PC-9 (cell line): Measurements from ENCODE around the gene NGEF. TPM values are rescaled to one million over a fixed set of nuclear protein-coding genes. Genes with fewer than 3 reads are reported as not detected.

Source experiments
- BruUV-seq: library from RNA; stranded (reverse); fragments of 400-500 nt; replicated peaks from 2 replicates; lab custom pipeline; 2021; lab: Mats Ljungman, UMichigan
- CTCF ChIA-PET: fragments of 300-600 bp; sonication (Branson Sonifier 250); formaldehyde crosslinking; loops from one replicate; lab custom pipeline; 2022; ENCODE audit warnings: antibody characterized with exemption; lab: Charles Lee
- POLR2A ChIA-PET: fragments of 300-600 bp; sonication (Branson Sonifier 250); formaldehyde crosslinking; loops from one replicate; lab custom pipeline; 2022; ENCODE audit warnings: antibody characterized with exemption; ENCODE audit not compliant: unreplicated experiment; lab: Charles Lee
- DNase-seq, 2 experiments: peaks; one replicate each; pipeline versions ENCODE4 v3.0.0 to v3.0.0-alpha.2; 2015 to 2022; ENCODE audit warnings: mixed read lengths in 1 of 2
- H2AFZ ChIP-seq: fragments of 200-600 bp; sonication (generic); 2 replicates; pipeline ENCODE4 v1.8.1; 2017; ENCODE audit warnings: antibody characterized with exemption
- H3F3A ChIP-seq: fragments of 200-600 bp; sonication (generic); 2 replicates; pipeline ENCODE4 v1.8.1; 2017; ENCODE audit warnings: antibody characterized with exemption, mild to moderate bottlenecking, low read depth; ENCODE audit not compliant: insufficient read depth
- H3K27ac ChIP-seq: fragments of 200-600 bp; sonication (generic); 2 replicates; pipeline ENCODE4 v1.6.1; 2016; ENCODE audit warnings: mixed run types
- H3K27me3 ChIP-seq: fragments of 200-600 bp; sonication (generic); 2 replicates; pipeline ENCODE4 v1.6.1; 2016; ENCODE audit warnings: low read depth, mixed run types; ENCODE audit not compliant: insufficient read depth
- H3K36me3 ChIP-seq: fragments of 200-600 bp; sonication (generic); 2 replicates; pipeline ENCODE4 v1.6.1; 2016; ENCODE audit warnings: low read depth, mixed run types
- H3K4me1 ChIP-seq: fragments of 200-600 bp; sonication (generic); replicated peaks from 2 replicates; pipeline ENCODE4 v1.6.1; 2016; ENCODE audit warnings: mixed run types; ENCODE audit not compliant: insufficient read depth
- H3K4me2 ChIP-seq: fragments of 200-600 bp; sonication (generic); 2 replicates; pipeline ENCODE4 v1.6.1; 2017; ENCODE audit warnings: mixed run types
- H3K4me3 ChIP-seq: fragments of 200-600 bp; sonication (generic); 2 replicates; pipeline ENCODE4 v1.6.1; 2016; ENCODE audit warnings: mixed run types
- H3K79me2 ChIP-seq: fragments of 200-600 bp; sonication (generic); 2 replicates; pipeline ENCODE4 v1.6.1; 2017; ENCODE audit warnings: low read depth, mixed run types
- H3K9me2 ChIP-seq: fragments of 200-600 bp; sonication (generic); 2 replicates; pipeline ENCODE4 v1.8.1; 2017; ENCODE audit warnings: mild to moderate bottlenecking; ENCODE audit not compliant: insufficient read depth
- H3K9me3 ChIP-seq: fragments of 200-600 bp; sonication (generic); 2 replicates; pipeline ENCODE4 v1.8.1; 2016; ENCODE audit warnings: low read depth; ENCODE audit not compliant: insufficient read depth
- H4K20me1 ChIP-seq: fragments of 200-600 bp; sonication (generic); 2 replicates; pipeline ENCODE4 v1.8.1; 2017; ENCODE audit not compliant: insufficient read depth
- EZH2 ChIP-seq: fragments of 200-600 bp; sonication (generic); IDR thresholded peaks from 2 replicates; pipeline ENCODE4 v1.8.0; 2017; ENCODE audit warnings: antibody characterized with exemption, low read depth
- intact Hi-C: fragments of 100-400 bp; cut with micrococcal nuclease; formaldehyde crosslinking; loops from one replicate; pipeline ENCODE4 v1.10.0; 2022; ENCODE audit not compliant: unreplicated experiment
- total RNA-seq: library from RNA; stranded (reverse); gene quantifications from 2 replicates; pipeline ENCODE4 v1.2.3, GENCODE V29; 2021
- TF ChIP-seq, protein P1 (sequence below): fragments of 200-600 bp; sonication (generic); conservative IDR thresholded peaks from 2 replicates; pipeline ENCODE4 v1.6.1; 2017; ENCODE audit warnings: mixed run types, antibody characterized with exemption, mild to moderate bottlenecking, moderate library complexity

The NGEF gene
- total RNA-seq, 1 experiment from 2014 or later, result 55.3 TPM

DNA sequence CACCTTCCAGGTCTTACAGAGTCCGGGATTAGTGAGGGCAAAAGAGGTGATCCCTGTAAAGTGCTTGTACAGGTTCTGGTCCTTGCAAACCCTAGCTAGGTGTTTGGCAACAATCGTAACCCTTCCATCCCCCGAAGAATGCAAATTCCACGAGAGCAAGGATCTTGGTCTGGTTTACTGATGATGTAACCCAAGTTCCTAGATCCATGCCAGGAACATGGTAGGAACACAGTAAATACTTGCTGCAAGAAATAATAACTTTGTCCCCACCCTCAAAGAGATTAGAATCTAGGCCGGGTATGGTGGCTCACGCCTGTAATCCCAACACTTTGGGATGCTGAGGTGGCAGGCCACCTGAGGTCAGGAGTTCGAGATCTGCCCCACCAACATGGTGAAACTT is 12.7 kb upstream of the NGEF start:
- no peaks in the 10 kb centered on the region for H3K79me2 ChIP-seq
- peaks cover 45% of the 10 kb centered on the region for H3K4me1 ChIP-seq
- intact Hi-C loops, result loop anchor here (1.0 to 5.0 kb wide), 8 partner anchors 37 to 222 kb away; no protein-coding TSS in a partner anchor
- no peaks in the 10 kb centered on the region for H3K27me3 ChIP-seq
- H4K20me1 ChIP-seq, result no peaks in the 10 kb centered on the region
- H3K9me2 ChIP-seq, result no peaks in the 10 kb centered on the region
- H2AFZ ChIP-seq, result no peak overlapping the region
- H3K4me3 ChIP-seq, result no peak overlapping the region
- DNase-seq, result peak in 1 of 2 experiments; percentile 45
- peak overlapping the region; percentile 56 for H3K4me2 ChIP-seq
- BruUV-seq, result no TSS peak
- no peaks in the 10 kb centered on the region for H3K36me3 ChIP-seq
- TF ChIP-seq, protein P1, sequence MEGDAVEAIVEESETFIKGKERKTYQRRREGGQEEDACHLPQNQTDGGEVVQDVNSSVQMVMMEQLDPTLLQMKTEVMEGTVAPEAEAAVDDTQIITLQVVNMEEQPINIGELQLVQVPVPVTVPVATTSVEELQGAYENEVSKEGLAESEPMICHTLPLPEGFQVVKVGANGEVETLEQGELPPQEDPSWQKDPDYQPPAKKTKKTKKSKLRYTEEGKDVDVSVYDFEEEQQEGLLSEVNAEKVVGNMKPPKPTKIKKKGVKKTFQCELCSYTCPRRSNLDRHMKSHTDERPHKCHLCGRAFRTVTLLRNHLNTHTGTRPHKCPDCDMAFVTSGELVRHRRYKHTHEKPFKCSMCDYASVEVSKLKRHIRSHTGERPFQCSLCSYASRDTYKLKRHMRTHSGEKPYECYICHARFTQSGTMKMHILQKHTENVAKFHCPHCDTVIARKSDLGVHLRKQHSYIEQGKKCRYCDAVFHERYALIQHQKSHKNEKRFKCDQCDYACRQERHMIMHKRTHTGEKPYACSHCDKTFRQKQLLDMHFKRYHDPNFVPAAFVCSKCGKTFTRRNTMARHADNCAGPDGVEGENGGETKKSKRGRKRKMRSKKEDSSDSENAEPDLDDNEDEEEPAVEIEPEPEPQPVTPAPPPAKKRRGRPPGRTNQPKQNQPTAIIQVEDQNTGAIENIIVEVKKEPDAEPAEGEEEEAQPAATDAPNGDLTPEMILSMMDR, result no peak
- TF ChIP-seq EZH2, result no peak
- POLR2A ChIA-PET, result interaction anchor here (0.6 to 0.7 kb wide), 3 partner anchors 57 to 169 kb away, joined by 4 to 7 read pairs (median 5); no protein-coding TSS in a partner anchor
- no peaks in the 10 kb centered on the region for H3K9me3 ChIP-seq
- CTCF ChIA-PET, result interaction anchor here (0.7 to 1.0 kb wide), 2 partner anchors 28 to 198 kb away, joined by 3 to 5 read pairs; no protein-coding TSS in a partner anchor
- peaks cover 45% of the 10 kb centered on the region for H3F3A ChIP-seq
- peak overlapping the region; percentile 72 for H3K27ac ChIP-seq

DNA sequence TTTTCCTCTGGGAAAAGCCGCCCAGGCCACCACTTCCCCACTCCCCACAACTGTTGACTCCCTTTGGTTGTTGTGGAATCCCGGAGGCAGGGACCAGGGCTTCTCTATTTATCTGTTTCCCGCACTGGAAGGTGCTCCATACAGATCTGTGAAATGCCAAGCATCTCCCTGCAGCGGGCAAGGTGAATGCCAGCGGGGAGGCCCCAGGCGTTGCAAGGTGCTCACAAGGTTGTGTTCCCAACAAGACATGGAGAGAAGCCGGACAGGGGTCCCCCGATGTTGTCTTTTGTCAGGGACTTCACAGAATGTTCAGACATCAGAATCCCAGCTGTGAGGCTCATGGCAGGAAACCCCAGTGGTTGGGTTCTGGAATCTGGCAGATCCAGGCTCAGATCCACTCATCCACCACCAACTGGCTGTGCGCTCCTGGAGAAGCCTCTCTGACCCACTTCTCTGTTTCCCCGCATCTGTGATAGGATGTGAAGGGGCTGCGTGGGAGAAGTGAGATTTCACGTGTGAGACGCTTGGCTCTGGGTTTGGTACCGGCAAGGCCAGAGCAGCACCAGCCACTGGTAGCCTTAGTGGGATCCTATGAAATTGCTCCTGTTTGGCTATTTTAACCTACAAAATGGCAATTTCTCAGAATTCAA is 10.8 kb upstream of the NGEF start:
- H3F3A ChIP-seq, result peaks cover 45% of the 10 kb centered on the region
- intact Hi-C loops, result no loop called here
- DNase-seq, result no peak
- H3K79me2 ChIP-seq, result no peaks in the 10 kb centered on the region
- TF ChIP-seq, protein P1, result no peak
- TF ChIP-seq EZH2, result no peak
- H3K36me3 ChIP-seq, result no peaks in the 10 kb centered on the region
- no peak overlapping the region for H3K4me2 ChIP-seq
- H3K9me3 ChIP-seq, result peaks cover 2% of the 10 kb centered on the region; the same call in 1 of the 2 replicates
- no peak overlapping the region for H2AFZ ChIP-seq
- no peaks in the 10 kb centered on the region for H4K20me1 ChIP-seq
- no peak overlapping the region for H3K4me3 ChIP-seq
- CTCF ChIA-PET, result no interaction called here
- H3K27me3 ChIP-seq, result no peaks in the 10 kb centered on the region
- H3K9me2 ChIP-seq, result no peaks in the 10 kb centered on the region
- no peak overlapping the region for H3K27ac ChIP-seq
- peaks cover 45% of the 10 kb centered on the region for H3K4me1 ChIP-seq
- POLR2A ChIA-PET, result interaction anchor here (0.5 kb wide), 1 partner anchor 170 kb away, joined by 3 read pairs; no protein-coding TSS in a partner anchor
- no TSS peak for BruUV-seq

- H3K27ac ChIP-seq, result peak overlapping the region; percentile 16
- BruUV-seq, result TSS peak; percentile 57
- no peak overlapping the region for H3K4me3 ChIP-seq
- H2AFZ ChIP-seq, result no peak overlapping the region
- TF ChIP-seq EZH2, result no peak
- TF ChIP-seq, protein P1, result no peak
- H3K9me2 ChIP-seq, result no peaks in the 10 kb centered on the region
- CTCF ChIA-PET, result interaction anchor here (0.6 kb wide), 1 partner anchor 43 kb away, joined by 4 read pairs; no protein-coding TSS in a partner anchor
- intact Hi-C loops, result no loop called here
- no peaks in the 10 kb centered on the region for H3K79me2 ChIP-seq
- no peaks in the 10 kb centered on the region for H4K20me1 ChIP-seq
- H3K27me3 ChIP-seq, result no peaks in the 10 kb centered on the region
- peak overlapping the region; percentile 10; the same call in 1 of the 2 replicates for H3K4me2 ChIP-seq
- H3K36me3 ChIP-seq, result no peaks in the 10 kb centered on the region
- H3K4me1 ChIP-seq, result peaks cover 45% of the 10 kb centered on the region
- peaks cover 2% of the 10 kb centered on the region; the same call in 1 of the 2 replicates for H3K9me3 ChIP-seq
- H3F3A ChIP-seq, result peaks cover 44% of the 10 kb centered on the region
- POLR2A ChIA-PET, result no interaction called here
- DNase-seq, result peak; percentile 23 to 54
Observed at GRCh38 chr2:233023007-233023760, 10.1 kb upstream of the NGEF start.
